ENCODE results near the gene ZGLP1. TPM values are rescaled to one million over a fixed set of nuclear protein-coding genes. Genes with fewer than 3 reads are reported as not detected.

Gene ZGLP1
- total RNA-seq, 1 donor from 2014 or later = 2.3 TPM

DNA sequence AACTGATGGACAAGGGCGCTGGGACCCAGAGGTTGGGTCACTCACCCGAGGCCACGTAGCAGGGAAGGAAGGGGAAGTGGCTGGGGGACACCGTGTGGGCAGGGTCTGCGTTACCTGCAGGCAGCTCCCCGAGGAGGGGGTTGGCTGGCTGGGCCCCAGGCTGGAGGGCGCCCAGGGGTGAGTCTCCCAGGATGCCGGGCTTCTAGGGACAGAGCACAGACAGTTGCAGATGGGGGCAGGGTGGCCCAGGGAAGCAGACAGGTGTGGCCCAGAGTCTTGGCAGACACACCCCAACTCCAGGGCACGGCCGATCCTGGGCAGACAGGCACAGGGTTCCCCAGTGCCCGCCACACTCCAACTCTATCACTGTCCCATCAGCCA lies 11.8 kb upstream of the ZGLP1 start:
- Histone ChIP-seq H3K36me3 (ENCODE audit: control insufficient read depth, insufficient read depth, low read length) (peaks cover 5% of the 10 kb centered on the region), H3K27me3 (ENCODE audit: control insufficient read depth, insufficient read depth, low read length) (no peaks in the 10 kb centered on the region), H3K4me3 (ENCODE audit: low read depth, low read length) (no peak overlapping the region)
- TF ChIP-seq, protein P1, sequence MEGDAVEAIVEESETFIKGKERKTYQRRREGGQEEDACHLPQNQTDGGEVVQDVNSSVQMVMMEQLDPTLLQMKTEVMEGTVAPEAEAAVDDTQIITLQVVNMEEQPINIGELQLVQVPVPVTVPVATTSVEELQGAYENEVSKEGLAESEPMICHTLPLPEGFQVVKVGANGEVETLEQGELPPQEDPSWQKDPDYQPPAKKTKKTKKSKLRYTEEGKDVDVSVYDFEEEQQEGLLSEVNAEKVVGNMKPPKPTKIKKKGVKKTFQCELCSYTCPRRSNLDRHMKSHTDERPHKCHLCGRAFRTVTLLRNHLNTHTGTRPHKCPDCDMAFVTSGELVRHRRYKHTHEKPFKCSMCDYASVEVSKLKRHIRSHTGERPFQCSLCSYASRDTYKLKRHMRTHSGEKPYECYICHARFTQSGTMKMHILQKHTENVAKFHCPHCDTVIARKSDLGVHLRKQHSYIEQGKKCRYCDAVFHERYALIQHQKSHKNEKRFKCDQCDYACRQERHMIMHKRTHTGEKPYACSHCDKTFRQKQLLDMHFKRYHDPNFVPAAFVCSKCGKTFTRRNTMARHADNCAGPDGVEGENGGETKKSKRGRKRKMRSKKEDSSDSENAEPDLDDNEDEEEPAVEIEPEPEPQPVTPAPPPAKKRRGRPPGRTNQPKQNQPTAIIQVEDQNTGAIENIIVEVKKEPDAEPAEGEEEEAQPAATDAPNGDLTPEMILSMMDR (IDR thresholded peaks at IDR 0.05; ENCODE audit: insufficient read depth, low read length, poor library complexity, severe bottlenecking) = no peak
- DNase-seq (ENCODE audit: low read depth) = no peak

DNA sequence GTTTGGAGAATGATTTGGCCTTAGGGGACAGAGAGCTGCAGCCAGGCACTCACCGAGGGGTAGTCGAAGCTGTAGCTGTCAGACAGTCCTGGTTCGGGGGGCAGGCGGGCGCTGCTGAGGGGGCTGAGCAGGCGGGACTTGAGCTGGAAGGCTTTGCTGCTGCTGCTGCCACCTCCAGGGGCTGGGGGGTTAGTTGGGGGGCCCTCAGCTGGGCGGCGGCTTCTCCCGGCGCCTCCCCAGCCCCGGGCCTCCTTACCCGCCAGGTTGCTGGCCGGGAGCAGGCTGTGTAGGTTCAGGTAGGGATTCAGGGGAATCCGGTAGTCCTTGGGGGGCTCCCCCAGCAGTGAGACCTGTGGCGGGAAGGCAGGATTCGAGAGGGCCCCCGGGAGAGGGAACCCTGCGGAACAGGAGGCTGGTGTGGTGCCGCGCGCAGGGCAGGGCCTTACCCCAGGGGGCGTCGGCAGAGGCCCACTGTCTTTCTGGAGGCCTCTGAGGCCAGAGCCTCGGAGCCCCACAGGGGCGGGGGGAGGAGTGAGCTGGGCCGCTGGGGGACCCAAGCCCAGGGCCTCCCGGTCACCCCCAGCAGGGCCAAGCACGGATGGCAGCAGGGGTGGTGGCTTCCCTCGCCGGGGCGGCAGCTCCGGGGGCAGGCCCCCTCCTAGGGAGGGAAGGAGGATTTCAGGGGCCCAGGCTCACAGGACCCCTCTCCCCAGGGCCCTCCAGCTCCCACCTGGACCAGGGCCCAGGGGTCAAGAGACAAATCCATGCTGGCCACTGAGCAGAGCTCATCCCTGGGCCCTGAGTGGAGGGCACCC lies 11.2 kb upstream of the ZGLP1 start:
- TF ChIP-seq, protein P1 (IDR thresholded peaks at IDR 0.05; ENCODE audit: insufficient read depth, low read length, poor library complexity, severe bottlenecking) = no peak
- DNase-seq (ENCODE audit: low read depth) = no peak
- peaks cover 5% of the 10 kb centered on the region for H3K36me3 ChIP-seq (ENCODE audit: control insufficient read depth, insufficient read depth, low read length)
- no peaks in the 10 kb centered on the region for H3K27me3 ChIP-seq (ENCODE audit: control insufficient read depth, insufficient read depth, low read length)
- no peak overlapping the region for H3K4me3 ChIP-seq (ENCODE audit: low read depth, low read length)

- H3K27me3 ChIP-seq (ENCODE audit: control insufficient read depth, insufficient read depth, low read length) = no peaks in the 10 kb centered on the region
- no peak overlapping the region for H3K4me3 ChIP-seq (ENCODE audit: low read depth, low read length)
- peaks cover 4% of the 10 kb centered on the region for H3K36me3 ChIP-seq (ENCODE audit: control insufficient read depth, insufficient read depth, low read length)
- TF ChIP-seq, protein P1 (IDR thresholded peaks at IDR 0.05; ENCODE audit: insufficient read depth, low read length, poor library complexity, severe bottlenecking) = no peak
- no peak for DNase-seq (ENCODE audit: low read depth)
Measured at GRCh38 chr19:10318807-10319682, 9.4 kb upstream of the ZGLP1 start.

DNA sequence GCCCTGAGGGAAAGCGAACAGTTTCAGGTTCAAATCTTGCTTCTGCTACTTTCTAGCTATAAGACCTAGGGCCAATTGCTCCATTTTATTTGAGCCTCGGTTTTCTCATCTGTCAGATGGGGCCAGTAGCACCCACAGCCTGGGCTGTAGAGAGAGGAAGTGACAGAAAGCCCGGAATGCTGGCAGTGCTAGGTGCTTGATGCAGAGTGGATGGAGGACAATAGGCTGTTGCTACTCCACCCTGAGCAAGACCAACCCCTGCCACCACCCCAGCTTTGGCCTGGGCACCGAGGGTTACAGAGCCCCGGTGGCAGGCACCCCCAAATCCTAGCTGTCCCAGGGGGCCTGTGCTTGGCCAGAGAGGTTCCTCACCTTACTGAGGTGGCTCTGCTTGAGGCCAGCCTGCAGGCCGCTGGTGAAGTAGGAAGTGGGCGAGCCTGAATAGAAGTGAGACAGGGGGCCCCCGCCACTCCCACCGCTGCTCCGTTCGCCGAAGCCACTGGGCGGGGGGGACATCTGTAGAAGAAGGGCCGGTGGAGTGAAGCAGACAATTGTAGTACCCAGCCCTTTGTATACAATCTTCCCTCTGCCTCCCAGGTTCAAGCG lies 8.3 kb upstream of the ZGLP1 start:
- Histone ChIP-seq H3K27me3 (ENCODE audit: control insufficient read depth, insufficient read depth, low read length) (no peaks in the 10 kb centered on the region), H3K4me3 (ENCODE audit: low read depth, low read length) (no peak overlapping the region), H3K36me3 (ENCODE audit: control insufficient read depth, insufficient read depth, low read length) (peaks cover 4% of the 10 kb centered on the region)
- TF ChIP-seq, protein P1 (IDR thresholded peaks at IDR 0.05; ENCODE audit: insufficient read depth, low read length, poor library complexity, severe bottlenecking) = no peak
- DNase-seq (ENCODE audit: low read depth) = no peak

- Histone ChIP-seq H3K36me3 (ENCODE audit: control insufficient read depth, insufficient read depth, low read length) (peaks cover 4% of the 10 kb centered on the region), H3K4me3 (ENCODE audit: low read depth, low read length) (no peak overlapping the region), H3K27me3 (ENCODE audit: control insufficient read depth, insufficient read depth, low read length) (no peaks in the 10 kb centered on the region)
- TF ChIP-seq, protein P1 (IDR thresholded peaks at IDR 0.05; ENCODE audit: insufficient read depth, low read length, poor library complexity, severe bottlenecking) = no peak
- no peak for DNase-seq (ENCODE audit: low read depth)
Measured at GRCh38 chr19:10317045-10317856, 7.6 kb upstream of the ZGLP1 start.

All from kidney epithelial cell (primary cell).